Right lobe of liver (tissue), 4 donors: ENCODE results near the gene COL19A1.

Source experiments
- POLR2A ChIP-seq: fragments of 450-650 bp; IDR thresholded peaks from one replicate; pipeline ENCODE4 v1.6.1; 2017; ENCODE audit warnings: antibody characterized with exemption, mild to moderate bottlenecking
- TF ChIP-seq, protein P1 (sequence below), 4 donors: fragments of 200-600 bp in 3 of 4; fragments of 450-650 bp in 1 of 4; IDR thresholded peaks; one replicate each; pipeline versions ENCODE4 v1.5.1 to v1.8.0; 2016 to 2022; ENCODE audit warnings: antibody characterized with exemption in 4 of 4, mild to moderate bottlenecking in 2 of 4
- donor health status: DM: no; HTN: no; CAD: no.
- donor health status: DM: no; HTN: no; CAD: no.
- donor health status: DM: no; HTN: yes; CAD: no.

DNA sequence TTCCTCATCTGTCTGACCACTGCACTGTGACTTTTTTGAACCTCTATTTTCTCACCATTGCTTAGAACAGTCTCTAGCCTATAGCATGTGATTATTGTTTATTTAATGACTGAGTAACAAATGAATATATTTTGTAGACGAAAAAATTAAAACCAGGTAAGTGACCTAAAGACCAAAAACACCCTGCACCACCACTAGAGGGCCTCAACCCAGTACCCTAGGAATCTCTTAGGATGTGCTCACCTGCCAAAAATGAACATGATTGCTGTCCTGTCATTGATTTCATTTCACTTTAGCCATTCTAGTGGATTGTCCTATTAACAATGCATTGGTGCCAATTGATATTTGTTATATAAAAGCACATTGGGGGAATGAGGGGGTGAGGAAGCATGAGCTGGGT is 237.4 kb downstream of the COL19A1 start:
- TF ChIP-seq, protein P1, sequence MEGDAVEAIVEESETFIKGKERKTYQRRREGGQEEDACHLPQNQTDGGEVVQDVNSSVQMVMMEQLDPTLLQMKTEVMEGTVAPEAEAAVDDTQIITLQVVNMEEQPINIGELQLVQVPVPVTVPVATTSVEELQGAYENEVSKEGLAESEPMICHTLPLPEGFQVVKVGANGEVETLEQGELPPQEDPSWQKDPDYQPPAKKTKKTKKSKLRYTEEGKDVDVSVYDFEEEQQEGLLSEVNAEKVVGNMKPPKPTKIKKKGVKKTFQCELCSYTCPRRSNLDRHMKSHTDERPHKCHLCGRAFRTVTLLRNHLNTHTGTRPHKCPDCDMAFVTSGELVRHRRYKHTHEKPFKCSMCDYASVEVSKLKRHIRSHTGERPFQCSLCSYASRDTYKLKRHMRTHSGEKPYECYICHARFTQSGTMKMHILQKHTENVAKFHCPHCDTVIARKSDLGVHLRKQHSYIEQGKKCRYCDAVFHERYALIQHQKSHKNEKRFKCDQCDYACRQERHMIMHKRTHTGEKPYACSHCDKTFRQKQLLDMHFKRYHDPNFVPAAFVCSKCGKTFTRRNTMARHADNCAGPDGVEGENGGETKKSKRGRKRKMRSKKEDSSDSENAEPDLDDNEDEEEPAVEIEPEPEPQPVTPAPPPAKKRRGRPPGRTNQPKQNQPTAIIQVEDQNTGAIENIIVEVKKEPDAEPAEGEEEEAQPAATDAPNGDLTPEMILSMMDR (IDR thresholded peaks at IDR 0.05): peak; percentile 43 to 59 (median 56)
- TF ChIP-seq POLR2A: no peak
